GM18517 (cell line): ENCODE measurements around the gene FAM185A.
"Not testable (repeated sequence)": the region's sequence is repeated elsewhere in the genome, so short reads cannot be mapped to it uniquely, and the experiment has no call there.

Experiments
- ATAC-seq: cut with Tn5 transposase; IDR thresholded peaks from one replicate; pipeline ENCODE4 v1.9.1; 2021; ENCODE audit warnings: mild to moderate bottlenecking, moderate library complexity; ENCODE audit not compliant: unreplicated experiment

FAM185A gene

GRCh38 chr7:102776217-102776616 lies 27.4 kb downstream of the FAM185A start:
- ATAC-seq: not testable (repeated sequence)

- not testable (repeated sequence) for ATAC-seq
Observed at GRCh38 chr7:102778663-102779062, 29.9 kb downstream of the FAM185A start.

- not testable (repeated sequence) for ATAC-seq
Observed at GRCh38 chr7:102780926-102781325, 32.1 kb downstream of the FAM185A start.

GRCh38 chr7:102788770-102789169 lies 40.0 kb downstream of the FAM185A start:
- not testable (repeated sequence) for ATAC-seq

- ATAC-seq: not testable (repeated sequence)
Observed at GRCh38 chr7:102790364-102791100, 41.7 kb downstream of the FAM185A start.

- ATAC-seq: not testable (repeated sequence)
Observed at GRCh38 chr7:102791367-102791766, 42.6 kb downstream of the FAM185A start.

GRCh38 chr7:102791831-102792230 lies 43.0 kb downstream of the FAM185A start:
- not testable (repeated sequence) for ATAC-seq

GRCh38 chr7:102794567-102794966 lies 45.8 kb downstream of the FAM185A start:
- not testable (repeated sequence) for ATAC-seq

- ATAC-seq: not testable (repeated sequence)
Observed at GRCh38 chr7:102795987-102796595, 47.3 kb downstream of the FAM185A start.

- ATAC-seq: no peak
Observed at GRCh38 chr7:102806613-102807012, 57.8 kb downstream of the FAM185A start.

GRCh38 chr7:102810916-102811315 lies 62.1 kb downstream of the FAM185A start:
- no peak for ATAC-seq

- no peak for ATAC-seq
Observed at GRCh38 chr7:102811942-102812678, 63.3 kb downstream of the FAM185A start.

GRCh38 chr7:102813191-102814024 lies 64.6 kb downstream of the FAM185A start:
- ATAC-seq: no peak

- no peak for ATAC-seq
Observed at GRCh38 chr7:102814025-102814471, 65.2 kb downstream of the FAM185A start.

- ATAC-seq: no peak
Observed at GRCh38 chr7:102817616-102818573, 69.1 kb downstream of the FAM185A start.

- no peak for ATAC-seq
Observed at GRCh38 chr7:102819151-102819550, 70.4 kb downstream of the FAM185A start.

GRCh38 chr7:102821994-102822747 lies 73.4 kb downstream of the FAM185A start:
- ATAC-seq: no peak

GRCh38 chr7:102823390-102824119 lies 74.8 kb downstream of the FAM185A start:
- no peak for ATAC-seq
